ENCODE results near the gene KLRG1. TPM values are rescaled to one million over a fixed set of nuclear protein-coding genes. Genes with fewer than 3 reads are reported as not detected.

The KLRG1 gene
- total and polyA plus RNA-seq, 2 experiments from 2014 or later: 8.5 to 13.1 TPM

GRCh38 chr12:9024512-9024911 is 35.2 kb downstream of the KLRG1 start:
- no peaks in the 10 kb centered on the region for H3K9me3 ChIP-seq (ENCODE audit: low read depth)
- no peaks in the 10 kb centered on the region for H3K4me1 ChIP-seq (ENCODE audit: low read depth)
- TF ChIP-seq CTCF (IDR thresholded peaks at IDR 0.05; ENCODE audit: low read depth, low read length): no peak
- no peaks in the 10 kb centered on the region for H3K27me3 ChIP-seq
- no peak overlapping the region for H3K27ac ChIP-seq
- H3K4me3 ChIP-seq: no peak overlapping the region
- H3K36me3 ChIP-seq: no peaks in the 10 kb centered on the region
- no peak for DNase-seq (ENCODE audit: low read depth in 1 of 2, low spot score in 1 of 2)

DNA sequence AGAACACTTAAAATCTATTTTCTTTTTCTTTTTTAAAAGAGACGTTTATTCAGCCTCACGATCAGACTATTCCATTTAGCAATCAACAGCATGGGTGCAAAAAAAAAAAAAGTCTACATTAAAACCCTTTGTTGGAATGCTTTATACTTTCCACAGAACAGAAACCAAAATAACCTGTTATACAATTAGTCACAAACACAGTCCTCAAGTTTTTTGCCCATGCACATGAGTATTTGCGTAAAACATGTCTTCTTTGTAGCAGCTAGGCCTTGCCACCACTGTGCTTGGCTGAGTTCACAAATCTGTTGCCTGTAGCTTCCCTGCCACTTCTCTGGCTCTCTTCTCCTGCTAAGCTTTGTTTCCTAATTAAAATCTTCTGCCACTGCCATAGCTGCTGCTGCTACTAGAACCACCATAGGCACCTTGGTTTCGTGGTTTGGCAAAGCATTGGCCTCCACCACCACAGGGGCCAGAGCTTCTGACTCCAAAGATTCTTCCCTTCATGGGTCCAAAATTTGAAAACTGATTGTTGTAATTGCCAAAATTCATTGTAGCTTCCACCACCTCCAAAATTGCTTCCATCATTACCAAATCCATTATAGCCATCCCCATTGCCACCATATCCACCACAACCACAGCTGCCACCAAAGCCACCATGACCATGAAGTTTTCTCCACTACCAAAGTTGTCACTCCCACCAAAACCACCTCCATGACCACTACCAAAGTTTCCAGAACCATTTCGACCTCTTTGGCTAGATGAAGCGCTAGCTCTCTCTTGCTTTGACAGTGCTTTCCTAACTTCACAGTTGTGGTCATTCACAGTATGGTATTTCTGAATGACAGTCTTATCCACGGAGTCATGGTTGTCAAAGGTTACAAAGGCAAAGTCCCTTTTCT is 38.1 kb downstream of the KLRG1 start:
- no peaks in the 10 kb centered on the region for H3K27me3 ChIP-seq
- no peaks in the 10 kb centered on the region for H3K36me3 ChIP-seq
- DNase-seq (ENCODE audit: low read depth in 1 of 2, low spot score in 1 of 2): no peak
- TF ChIP-seq CTCF (IDR thresholded peaks at IDR 0.05; ENCODE audit: low read depth, low read length): no peak
- H3K4me3 ChIP-seq: no peak overlapping the region
- H3K9me3 ChIP-seq (ENCODE audit: low read depth): no peaks in the 10 kb centered on the region
- H3K27ac ChIP-seq: no peak overlapping the region
- H3K4me1 ChIP-seq (ENCODE audit: low read depth): no peaks in the 10 kb centered on the region

DNA sequence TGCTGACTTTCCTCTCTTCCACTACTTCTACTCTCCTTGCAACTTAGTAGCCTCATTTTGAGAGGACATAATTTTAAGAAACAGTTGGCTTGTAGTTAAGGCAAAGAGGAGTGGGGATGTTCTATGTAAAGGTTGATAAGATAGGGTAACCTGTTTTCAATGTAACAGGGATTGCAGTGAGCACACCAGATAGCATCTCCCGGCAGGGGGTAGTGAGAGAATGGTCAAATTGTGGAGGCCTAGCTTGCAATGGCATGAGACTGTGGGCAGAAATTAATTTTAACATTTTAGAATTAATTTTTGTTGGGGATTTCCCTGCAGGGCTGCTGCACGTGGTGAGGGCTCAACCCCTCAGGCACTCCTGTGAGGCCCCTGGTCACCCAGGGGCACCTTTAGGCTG is 41.4 kb downstream of the KLRG1 start:
- Histone ChIP-seq H3K27ac (no peak overlapping the region), H3K27me3 (no peaks in the 10 kb centered on the region), H3K4me1 (ENCODE audit: low read depth) (no peaks in the 10 kb centered on the region), H3K36me3 (no peaks in the 10 kb centered on the region), H3K9me3 (ENCODE audit: low read depth) (no peaks in the 10 kb centered on the region), H3K4me3 (no peak overlapping the region)
- DNase-seq (ENCODE audit: low read depth in 1 of 2, low spot score in 1 of 2): no peak
- no peak for TF ChIP-seq CTCF (IDR thresholded peaks at IDR 0.05; ENCODE audit: low read depth, low read length)

- Histone ChIP-seq H3K4me1 (ENCODE audit: low read depth) (no peaks in the 10 kb centered on the region), H3K27ac (no peak overlapping the region), H3K36me3 (no peaks in the 10 kb centered on the region), H3K9me3 (ENCODE audit: low read depth) (no peaks in the 10 kb centered on the region), H3K4me3 (no peak overlapping the region), H3K27me3 (no peaks in the 10 kb centered on the region)
- TF ChIP-seq CTCF (IDR thresholded peaks at IDR 0.05; ENCODE audit: low read depth, low read length): no peak
- no peak for DNase-seq (ENCODE audit: low read depth in 1 of 2, low spot score in 1 of 2)
These were observed 43.0 kb downstream of the KLRG1 start for GRCh38 chr12:9032202-9032964.

DNA sequence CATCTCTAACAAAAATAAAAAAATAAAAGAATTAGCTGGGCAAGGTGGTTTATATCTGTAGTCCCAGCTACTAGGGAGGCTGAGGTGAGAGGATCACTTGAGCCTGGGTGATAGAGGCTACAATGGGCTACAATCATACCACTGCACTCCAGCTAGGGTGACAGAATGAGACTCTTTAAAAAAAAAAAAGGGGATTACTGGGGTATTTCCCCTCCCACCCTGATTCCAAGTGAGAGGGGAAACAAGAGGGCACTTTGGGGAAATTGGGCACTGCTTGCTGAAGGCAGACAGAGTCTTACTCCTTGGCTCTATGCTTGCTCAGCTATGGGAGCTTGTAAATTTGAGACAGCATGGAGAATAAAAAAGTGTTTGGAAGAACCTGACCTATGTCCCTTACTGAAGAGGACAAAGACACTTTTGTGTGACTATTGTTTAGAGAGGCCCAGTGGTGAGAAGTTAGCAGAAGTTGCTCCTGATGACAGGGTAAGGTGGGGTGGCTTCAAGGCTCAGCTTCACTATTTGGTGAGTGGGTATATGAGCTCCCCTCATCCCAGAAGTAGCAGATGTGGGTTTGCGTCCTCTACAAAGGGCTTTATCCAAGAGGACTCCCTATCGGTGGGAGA is 44.0 kb downstream of the KLRG1 start:
- no peak for TF ChIP-seq CTCF (IDR thresholded peaks at IDR 0.05; ENCODE audit: low read depth, low read length)
- no peaks in the 10 kb centered on the region for H3K27me3 ChIP-seq
- no peak overlapping the region for H3K4me3 ChIP-seq
- no peaks in the 10 kb centered on the region for H3K36me3 ChIP-seq
- no peaks in the 10 kb centered on the region for H3K4me1 ChIP-seq (ENCODE audit: low read depth)
- DNase-seq (ENCODE audit: low read depth in 1 of 2, low spot score in 1 of 2): no peak
- H3K9me3 ChIP-seq (ENCODE audit: low read depth): no peaks in the 10 kb centered on the region
- H3K27ac ChIP-seq: no peak overlapping the region
